ENCODE results near the gene LPXN. TPM values are rescaled to one million over a fixed set of nuclear protein-coding genes. Genes with fewer than 3 reads are reported as not detected.

The LPXN gene
- total and polyA plus RNA-seq, 2 donors (not counting 3 experiments of a cell fraction or from before 2014, with no cell fraction given) = 6.2 TPM

DNA sequence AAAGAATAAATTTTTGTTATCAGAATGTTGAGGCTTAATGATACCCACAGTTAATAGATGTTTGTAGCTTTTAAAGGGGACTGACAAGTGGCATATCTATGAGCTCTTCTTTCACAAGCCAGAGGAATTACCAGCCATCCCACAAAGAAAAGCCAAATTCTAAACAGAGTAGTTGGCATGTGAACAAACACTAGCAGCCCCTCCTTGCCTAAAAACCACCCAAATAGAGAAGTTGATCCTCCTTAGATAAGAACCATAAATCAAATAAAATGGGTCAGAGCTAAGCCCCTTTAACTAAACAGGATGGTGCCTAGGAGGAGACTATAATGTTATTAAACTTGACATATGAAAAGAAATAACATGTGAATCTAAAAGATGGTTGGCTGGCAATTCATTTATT lies 11.4 kb downstream of the LPXN start:
- Histone ChIP-seq H3K79me2 (ENCODE audit: control insufficient read depth, insufficient read depth, low read length) (no peaks in the 10 kb centered on the region), H3K27ac (ENCODE audit: insufficient read depth, low read depth, low read length) (no peak overlapping the region), H3K9me1 (replicated peaks; ENCODE audit: control insufficient read depth, extremely low read depth, insufficient read depth, low read length) (no peaks in the 10 kb centered on the region), H3K4me3 (replicated peaks in 1 of 3; ENCODE audit: insufficient read depth in 1 of 3, low read depth in 1 of 3, low read length in 3 of 3) (no peak overlapping the region), H4K20me1 (replicated peaks; ENCODE audit: control insufficient read depth, extremely low read depth, insufficient read depth, low read length) (no peaks in the 10 kb centered on the region), H3K4me1 (ENCODE audit: control insufficient read depth, extremely low read depth, insufficient read depth, low read length) (no peaks in the 10 kb centered on the region), H3K36me3 (ENCODE audit: control insufficient read depth in 2 of 2, extremely low read depth in 1 of 2, insufficient read depth in 2 of 2, low read length in 2 of 2) (no peaks in the 10 kb centered on the region), H3K9ac (replicated peaks; ENCODE audit: extremely low read depth, insufficient read depth, low read length) (no peak overlapping the region), H3K27me3 (ENCODE audit: control insufficient read depth in 2 of 2, insufficient read depth in 2 of 2, low read length in 2 of 2) (no peaks in the 10 kb centered on the region), H2AFZ (ENCODE audit: low read depth, low read length) (no peak overlapping the region), H3K4me2 (ENCODE audit: insufficient read depth, low read length) (no peak overlapping the region), H3K9me3 (replicated peaks; ENCODE audit: control insufficient read depth, insufficient read depth, low read length) (no peaks in the 10 kb centered on the region)
- no TSS peak for BruUV-seq (replicated peaks)
- intact Hi-C loops (cut with micrococcal nuclease) = no loop called here
- DNase-seq (ENCODE audit: low read depth, low spot score) = no peak
- TF ChIP-seq JUN (IDR thresholded peaks at IDR 0.05; ENCODE audit: borderline replicate concordance, insufficient read depth, insufficient read length, low read depth) = no peak
- TF ChIP-seq MYC (IDR thresholded peaks at IDR 0.05; ENCODE audit: low read depth, low read length) = no peak
- TF ChIP-seq CTCF (IDR thresholded peaks at IDR 0.05; ENCODE audit: extremely low read depth in 1 of 2, insufficient read depth in 1 of 2, low read depth in 1 of 2, low read length in 2 of 2) = no peak
- TF ChIP-seq MAX (IDR thresholded peaks at IDR 0.05; ENCODE audit: insufficient read depth, insufficient read length) = no peak
- TF ChIP-seq FOS (IDR thresholded peaks at IDR 0.05; ENCODE audit: borderline replicate concordance, insufficient read depth, low read length) = no peak
- no peak for TF ChIP-seq EZH2 (IDR thresholded peaks at IDR 0.05; ENCODE audit: borderline replicate concordance, low read depth, low read length, severe bottlenecking)
- TF ChIP-seq POLR2AphosphoS5 (IDR thresholded peaks at IDR 0.05; ENCODE audit: insufficient read depth, low read depth, low read length) = no peak
- TF ChIP-seq GATA2 (IDR thresholded peaks at IDR 0.05; ENCODE audit: insufficient read depth, insufficient read length, low read depth, low read length) = no peak
- CTCF ChIA-PET = interaction anchor here (1.0 to 2.5 kb wide), 4 partner anchors 14 to 66 kb away, joined by 3 to 12 read pairs (median 4); no protein-coding TSS in a partner anchor
- POLR2A ChIA-PET = no interaction called here
- FAIRE-seq = no peak
- dilution Hi-C loops (cut with MboI; ENCODE audit: extremely low pct_ligation_motif_present, low sequenced_read_pairs) = no loop called here

Measured in endothelial cell of umbilical vein (primary cell).